Measurements from ENCODE around the gene POLR1A.

The POLR1A gene

GRCh38 chr2:85971366-85971765, 134.3 kb downstream of the POLR1A start:
- no peak for DNase-seq

Measured in effector CD4-positive, alpha-beta T cell (primary cell).